GM13976 (cell line): ENCODE measurements around the gene ROBO1.

ENCODE experiments used
- DNase-seq: peaks from one replicate; pipeline ENCODE4 v3.0.0; 2012; ENCODE audit warnings: low spot score
- CTCF ChIP-seq: IDR thresholded peaks from 2 replicates; pipeline ENCODE4 v1.5.1; 2012; ENCODE audit warnings: borderline replicate concordance, mild to moderate bottlenecking; ENCODE audit not compliant: insufficient read depth; ENCODE audit errors: extremely low read depth, missing control alignments, control extremely low read depth
- in situ Hi-C: fragments of 300-500 bp; cut with MboI; formaldehyde crosslinking; loops from one replicate; pipeline ENCODE4 v1.12.0; 2022; ENCODE audit warnings: low sequenced_read_pairs, mixed read lengths, inconsistent platforms; ENCODE audit not compliant: unreplicated experiment

The ROBO1 gene

DNA sequence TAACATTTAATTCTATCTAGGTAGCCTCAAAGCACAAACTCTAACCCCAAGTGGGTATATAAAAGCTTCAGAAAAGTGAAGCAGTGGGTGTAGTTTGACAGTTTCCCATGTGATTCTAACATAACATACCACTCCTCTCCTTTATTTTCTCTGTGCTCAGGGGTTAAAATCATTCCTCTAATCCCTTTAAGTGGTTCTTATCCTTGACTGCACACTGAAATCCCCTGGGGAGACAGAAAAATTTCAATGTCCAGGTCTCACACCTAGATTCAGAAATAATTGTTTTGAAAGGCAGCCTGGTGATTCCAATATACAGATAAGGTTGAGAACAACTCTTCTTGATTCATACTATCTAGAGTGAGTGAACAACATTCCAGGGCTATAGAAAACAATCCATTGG lies 986.4 kb downstream of the ROBO1 start:
- in situ Hi-C loops: no loop called here
- no peak for DNase-seq
- TF ChIP-seq CTCF: no peak

DNA sequence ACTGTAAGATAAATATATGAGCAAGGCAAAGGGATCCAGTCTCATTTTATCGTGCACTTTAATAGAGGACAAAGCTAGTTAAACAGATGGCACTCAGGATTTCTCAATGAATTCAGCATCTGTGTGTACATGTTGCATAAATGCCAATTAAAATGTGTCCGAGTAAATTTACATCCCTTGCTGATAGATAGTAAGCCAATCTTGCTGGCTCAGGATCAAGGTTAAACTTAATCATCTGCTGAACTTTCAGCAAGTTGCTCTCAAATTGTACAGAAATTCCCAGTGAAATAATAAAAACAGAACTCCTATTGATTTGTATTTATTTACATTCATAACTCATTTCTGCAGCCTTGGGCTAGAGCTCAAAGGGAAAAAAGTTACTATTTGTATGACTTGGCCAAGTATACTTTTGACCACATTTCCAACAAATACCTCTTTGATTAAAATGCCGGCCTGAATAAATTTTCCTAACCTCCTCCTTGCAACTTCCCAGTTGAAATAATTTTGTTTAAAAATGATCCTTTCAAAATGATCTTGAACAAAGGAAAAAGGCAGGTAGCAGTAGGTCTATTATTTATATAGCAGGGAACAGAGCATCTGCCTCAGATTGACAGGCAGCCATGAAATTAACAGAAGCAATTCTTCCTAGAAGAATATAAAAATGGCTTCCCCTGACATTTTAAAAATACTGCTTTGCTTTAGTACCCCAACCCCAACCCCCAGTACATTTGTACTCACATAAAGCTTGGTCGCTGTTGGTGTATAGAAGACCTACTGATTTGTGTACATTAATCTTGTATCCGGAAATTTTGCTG lies 1001.9 kb downstream of the ROBO1 start:
- no peak for TF ChIP-seq CTCF
- in situ Hi-C loops: no loop called here
- no peak for DNase-seq

DNA sequence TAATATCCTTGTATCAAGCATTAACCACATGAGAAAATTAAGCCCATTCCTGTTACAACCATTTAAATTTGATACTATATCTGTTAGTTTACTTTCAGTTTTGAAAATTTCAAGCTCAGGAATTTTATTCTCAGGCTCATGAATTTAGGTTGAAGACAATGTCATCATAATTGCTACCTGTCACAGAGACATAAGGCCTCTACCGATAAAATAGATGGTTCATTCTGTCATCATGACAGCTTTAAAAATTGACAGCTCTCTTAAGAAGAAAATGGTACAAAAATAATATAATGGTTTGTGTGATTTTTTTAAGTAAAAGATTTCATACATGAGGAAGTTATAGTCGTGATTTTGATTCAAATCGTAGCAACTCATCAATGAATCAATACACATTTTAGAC lies 1003.2 kb downstream of the ROBO1 start:
- no peak for DNase-seq
- no peak for TF ChIP-seq CTCF
- in situ Hi-C loops: no loop called here

DNA sequence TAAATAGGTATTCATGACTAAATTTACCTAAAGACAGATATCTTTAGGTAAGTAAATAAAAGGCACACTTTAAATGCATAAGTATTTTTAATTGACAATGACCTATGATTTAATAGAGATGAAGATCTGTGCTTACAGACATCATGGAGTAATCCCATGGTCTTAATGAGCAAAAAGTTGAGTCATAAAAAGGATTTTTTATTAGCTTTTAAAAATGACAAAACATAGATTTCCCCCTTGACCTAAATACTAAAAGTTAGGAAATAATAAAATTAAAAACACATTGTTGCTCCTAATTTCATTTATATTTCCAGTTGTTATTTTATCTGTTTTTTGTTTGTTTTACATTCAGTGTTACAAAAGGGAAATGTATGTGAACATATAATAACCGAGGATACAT lies 1005.7 kb downstream of the ROBO1 start:
- in situ Hi-C loops: no loop called here

GRCh38 chr3:78761126-78761525 lies 1006.7 kb downstream of the ROBO1 start:
- in situ Hi-C loops: no loop called here
- DNase-seq: no peak
- TF ChIP-seq CTCF: no peak

More for the DNA sequence above, 1005.7 kb downstream of the ROBO1 start:
- no peak for TF ChIP-seq CTCF
- no peak for DNase-seq

DNA sequence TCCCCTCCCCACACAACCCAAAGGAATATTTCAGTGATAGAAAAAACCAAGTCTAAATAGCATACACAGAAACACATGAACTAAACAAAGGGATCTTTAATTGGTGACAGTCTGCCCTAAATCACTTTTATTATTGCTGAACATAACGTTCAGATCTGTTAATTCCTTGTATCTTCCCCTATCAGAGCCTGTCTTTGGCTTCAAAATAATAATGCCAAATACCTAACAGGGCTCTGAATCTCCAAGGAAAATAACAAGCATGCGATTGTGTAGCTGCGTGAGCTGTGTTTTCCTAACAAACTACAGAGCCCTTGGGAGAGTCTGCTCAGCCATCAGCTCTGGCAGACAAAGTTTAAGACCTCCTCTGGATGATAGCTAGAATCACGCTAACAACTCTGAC lies 1010.1 kb downstream of the ROBO1 start:
- no peak for TF ChIP-seq CTCF
- in situ Hi-C loops: no loop called here
- no peak for DNase-seq
